DMS53 treated with DMSO at 0.1 percent for 48 hours (cell line): Measurements from ENCODE around the gene BICD2.
A peak's percentile ranks its signal among the peaks of the same experiment; 100 is the strongest.
"Not testable (repeated sequence)": the region's sequence is repeated elsewhere in the genome, so short reads cannot be mapped to it uniquely, and the experiment has no call there.

Experiments
- DNase-seq: peaks from one replicate; lab custom pipeline; 2025; ENCODE audit not compliant: unreplicated experiment; lab: John Stamatoyannopoulos, UW

BICD2 gene

GRCh38 chr9:92764381-92764987 lies at the start of gene BICD2:
Gene BICD2, minus strand, starts transcription at chr9:92764833. Its CDS starts 89 bp downstream, at chr9:92764744.
- DNase-seq: no peak

- DNase-seq: not testable (repeated sequence)
Measured at GRCh38 chr9:92809629-92810326, 45.1 kb upstream of the BICD2 start.

- DNase-seq: peak; percentile 47
Measured at GRCh38 chr9:92808726-92809451, 44.3 kb upstream of the BICD2 start.

- DNase-seq: peak; percentile 1
Measured at GRCh38 chr9:92807757-92808725, 43.4 kb upstream of the BICD2 start.

GRCh38 chr9:92807031-92807756 lies 42.6 kb upstream of the BICD2 start:
- DNase-seq: no peak

- DNase-seq: no peak
Measured at GRCh38 chr9:92804727-92805126, 40.1 kb upstream of the BICD2 start.

- no peak for DNase-seq
Measured at GRCh38 chr9:92798358-92798757, 33.7 kb upstream of the BICD2 start.

GRCh38 chr9:92796337-92796804 lies 31.7 kb upstream of the BICD2 start:
- not testable (repeated sequence) for DNase-seq

DNA sequence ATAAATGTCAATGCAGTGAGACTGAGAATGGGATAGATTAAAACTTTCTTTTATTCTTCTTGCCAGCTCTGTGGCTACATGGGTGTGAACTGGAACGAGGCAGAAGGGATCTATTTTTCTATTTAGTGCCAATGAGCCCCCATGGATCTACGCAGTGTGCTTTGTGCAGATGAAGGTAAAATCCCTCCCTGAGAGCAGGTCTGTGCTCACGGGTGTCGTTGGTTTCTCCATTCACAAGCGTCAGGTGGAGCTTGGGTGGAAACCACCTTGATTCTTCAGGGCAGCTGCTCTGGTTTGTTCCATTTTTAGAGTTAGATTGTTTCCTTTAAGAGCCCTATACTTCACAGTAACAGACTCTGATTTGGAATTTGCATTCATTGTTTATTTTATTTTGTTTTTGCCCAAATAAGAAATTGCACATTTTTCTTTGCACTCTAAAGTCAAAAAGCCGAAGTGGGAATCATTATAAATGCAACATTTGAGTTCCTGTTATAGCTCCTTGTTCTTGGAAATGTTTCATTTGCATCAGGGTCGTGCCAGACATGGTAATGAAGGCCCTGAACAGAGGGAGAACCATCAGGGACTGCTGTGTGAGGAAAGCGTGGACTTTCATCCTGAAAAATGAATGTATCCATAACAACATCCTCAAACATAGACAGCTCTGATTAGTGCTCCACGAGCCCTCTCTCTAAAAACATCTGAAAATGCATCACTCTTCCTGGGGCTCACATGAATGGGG lies 31.1 kb upstream of the BICD2 start:
- no peak for DNase-seq

GRCh38 chr9:92795000-92795399 lies 30.4 kb upstream of the BICD2 start:
- DNase-seq: no peak

- no peak for DNase-seq
Measured at GRCh38 chr9:92794426-92794825, 29.8 kb upstream of the BICD2 start.

DNA sequence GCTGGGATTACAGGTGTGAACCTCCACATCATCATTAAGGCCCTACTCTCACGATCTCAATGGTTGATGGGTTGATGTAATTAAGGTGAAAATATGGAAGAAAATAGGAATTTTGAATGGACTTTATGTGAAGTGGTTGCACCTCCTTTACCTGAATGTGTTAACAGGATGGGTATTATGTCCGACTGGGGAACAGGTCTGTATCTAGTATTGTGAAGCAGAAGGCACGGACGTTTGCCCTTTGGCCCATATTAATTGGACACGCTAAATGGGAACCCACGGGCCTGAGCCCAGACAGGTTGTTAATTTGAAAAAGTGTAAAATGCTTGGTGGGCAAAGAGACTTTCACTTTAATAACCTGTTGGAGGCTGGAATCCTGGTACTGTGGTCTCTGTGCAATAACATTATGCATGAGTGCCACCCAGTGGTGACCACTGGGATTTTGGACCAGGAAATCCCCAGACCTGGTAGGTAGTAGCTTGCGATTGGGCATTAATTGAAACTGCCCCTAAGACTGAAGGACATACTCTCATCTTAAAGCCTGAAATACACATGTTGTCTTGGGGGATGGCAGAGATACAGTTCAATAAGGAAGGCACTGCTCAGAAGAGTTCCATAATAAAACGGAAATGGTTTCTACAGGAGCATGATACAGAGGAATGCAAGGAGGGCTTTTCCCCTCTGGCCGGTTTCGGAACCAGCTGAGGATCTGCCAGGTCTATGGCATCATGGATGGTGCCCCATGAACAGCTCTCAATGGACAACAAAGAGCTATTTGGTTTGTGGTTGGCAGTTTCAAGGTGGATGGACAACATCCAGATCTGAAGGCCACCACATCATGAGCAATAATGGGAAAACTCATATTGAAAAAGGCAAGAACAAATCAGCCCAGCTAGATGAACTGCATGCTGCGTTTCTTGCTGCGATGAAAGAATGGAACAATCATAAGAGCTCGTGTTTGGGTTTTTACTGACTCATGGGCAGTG lies 26.2 kb upstream of the BICD2 start:
- DNase-seq: peak; percentile 51

DNA sequence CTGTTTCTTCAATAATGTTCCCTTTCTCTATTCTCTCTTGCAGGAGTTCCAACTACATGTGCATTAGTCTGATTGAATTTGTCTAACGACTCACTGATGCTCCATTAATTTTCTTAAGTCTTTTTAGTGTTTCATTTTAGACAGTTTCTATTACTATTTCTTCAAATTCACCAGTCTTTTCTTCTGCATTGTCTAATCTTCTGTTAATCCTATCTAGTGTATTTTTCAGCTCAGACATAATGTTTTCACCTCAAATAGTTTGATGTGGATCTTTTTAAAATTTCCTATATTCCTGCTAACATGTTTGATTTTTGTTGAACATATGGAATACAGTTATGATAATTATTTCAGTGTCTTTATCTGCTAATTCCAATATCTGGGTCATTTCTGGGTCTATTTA lies 21.7 kb upstream of the BICD2 start:
- no peak for DNase-seq

DNA sequence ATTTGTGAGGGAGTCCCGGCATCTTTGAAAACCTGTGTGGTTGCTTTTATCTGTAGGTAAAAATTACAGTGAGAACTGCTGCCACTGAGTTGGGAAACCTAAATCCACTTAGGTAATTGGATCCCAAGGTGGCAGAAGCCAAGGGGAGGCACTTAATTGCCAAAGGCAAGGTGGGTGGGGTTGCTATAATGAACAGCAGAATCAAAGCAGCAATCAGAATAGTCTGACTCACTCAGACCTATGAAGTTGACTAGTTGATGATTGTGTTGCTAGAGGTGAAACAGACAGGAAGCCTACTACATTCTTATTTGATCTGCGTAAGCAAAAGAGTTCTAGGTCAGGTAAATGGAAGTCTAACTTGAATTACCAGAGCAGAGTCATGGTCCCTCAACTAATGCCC lies 17.3 kb upstream of the BICD2 start:
- no peak for DNase-seq

DNA sequence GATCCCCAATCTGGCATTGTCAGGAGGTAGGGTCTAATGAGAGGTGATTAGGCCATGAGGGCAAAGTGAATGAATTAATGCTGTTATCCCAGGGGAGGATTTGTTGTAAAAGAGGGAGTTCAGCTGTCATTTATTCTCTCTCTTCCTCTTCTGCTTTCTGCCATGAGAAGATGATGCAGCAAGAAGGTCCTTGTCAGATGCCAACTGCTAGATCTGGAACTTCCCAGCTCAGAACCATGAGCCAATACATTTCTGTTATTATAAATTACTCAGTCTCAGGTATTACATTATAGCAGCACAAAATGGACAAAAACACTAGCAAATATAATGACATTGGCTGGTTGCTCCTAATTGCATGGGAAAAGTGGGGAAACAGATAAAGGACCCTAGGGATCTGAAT lies 15.6 kb upstream of the BICD2 start:
- no peak for DNase-seq

GRCh38 chr9:92775466-92775865 lies 10.8 kb upstream of the BICD2 start:
- no peak for DNase-seq

- no peak for DNase-seq
Measured at GRCh38 chr9:92774274-92774673, 9.6 kb upstream of the BICD2 start.

DNA sequence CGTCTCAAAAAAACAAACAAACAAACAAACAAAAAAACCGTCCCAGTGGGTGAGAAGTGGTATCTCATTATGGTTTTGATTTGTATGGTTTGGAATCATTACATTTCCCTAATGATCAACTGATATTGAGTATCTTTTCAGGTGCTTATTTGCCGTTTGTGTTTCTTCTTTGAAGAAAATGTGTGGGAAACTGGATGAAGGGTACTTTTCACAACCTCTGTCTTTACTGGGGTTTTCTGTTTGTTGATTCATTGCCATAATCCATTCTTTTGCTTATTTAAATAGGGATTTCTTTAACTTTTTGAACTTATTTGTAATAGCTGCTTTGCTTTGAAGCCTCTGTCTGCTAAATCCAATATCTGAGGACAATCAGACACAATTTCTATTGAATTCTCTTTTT lies 9.2 kb upstream of the BICD2 start:
- no peak for DNase-seq
